Measurements from ENCODE around the gene SMU1. TPM values are rescaled to one million over a fixed set of nuclear protein-coding genes. Genes with fewer than 3 reads are reported as not detected.

Gene SMU1
- total RNA-seq, 1 experiment from 2014 or later = 23.6 TPM

DNA sequence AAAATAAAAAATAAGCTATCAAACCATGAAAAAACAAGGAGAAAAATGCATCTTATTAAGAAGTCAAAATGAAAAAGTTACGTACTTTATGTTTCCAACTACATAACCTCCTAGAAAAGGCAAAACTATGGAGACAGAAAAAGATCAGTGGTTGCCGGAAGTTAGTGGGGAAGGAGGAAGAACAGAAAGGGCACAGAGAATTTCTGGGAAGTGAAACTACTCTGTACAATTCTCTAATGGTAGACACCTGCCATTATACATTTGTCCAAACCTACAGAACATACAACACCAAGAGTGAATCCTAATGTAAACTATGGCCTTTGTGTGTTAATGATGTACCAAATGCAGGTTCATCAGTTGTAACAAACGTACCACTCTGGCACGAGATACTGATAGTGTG is 25.3 kb downstream of the SMU1 start:
- intact Hi-C loops (cut with micrococcal nuclease; ENCODE audit: unreplicated experiment) = no loop called here
- Histone ChIP-seq H3K4me1 (no peaks in the 10 kb centered on the region), H3K4me3 (ENCODE audit: low read depth, low read length) (no peak overlapping the region), H3K9me3 (no peaks in the 10 kb centered on the region), H3K36me3 (ENCODE audit: control insufficient read depth, insufficient read depth, low read length) (peaks cover 4% of the 10 kb centered on the region), H3K27me3 (replicated peaks; ENCODE audit: control insufficient read depth, insufficient read depth, low read length) (no peaks in the 10 kb centered on the region)
- Mint-ChIP-seq H3K27me3 (ENCODE audit: insufficient read depth, unreplicated experiment) (no peaks in the 10 kb centered on the region), H3K9me3 (ENCODE audit: unreplicated experiment) (no peaks in the 10 kb centered on the region), H3K36me3 (ENCODE audit: insufficient read depth, unreplicated experiment) (peaks cover 53% of the 10 kb centered on the region), H3K27ac (ENCODE audit: unreplicated experiment) (no peak overlapping the region), H3K4me1 (ENCODE audit: low read depth, unreplicated experiment) (no peaks in the 10 kb centered on the region), H3K4me3 (ENCODE audit: unreplicated experiment) (no peak overlapping the region)
- CTCF ChIA-PET = no interaction called here
- POLR2A ChIA-PET = no interaction called here
- no peak for TF ChIP-seq CTCF (IDR thresholded peaks at IDR 0.05; ENCODE audit: insufficient read depth in 1 of 2, low read depth in 1 of 2, low read length in 1 of 2, severe bottlenecking in 1 of 2, unreplicated experiment in 1 of 2)
- no peak for DNase-seq
- BruUV-seq (replicated peaks) = no TSS peak

GRCh38 chr9:33049680-33050361 is 26.7 kb downstream of the SMU1 start:
- Mint-ChIP-seq H3K27ac (ENCODE audit: unreplicated experiment) (no peak overlapping the region), H3K4me1 (ENCODE audit: low read depth, unreplicated experiment) (no peaks in the 10 kb centered on the region), H3K9me3 (ENCODE audit: unreplicated experiment) (no peaks in the 10 kb centered on the region), H3K4me3 (ENCODE audit: unreplicated experiment) (no peak overlapping the region), H3K27me3 (ENCODE audit: insufficient read depth, unreplicated experiment) (no peaks in the 10 kb centered on the region), H3K36me3 (ENCODE audit: insufficient read depth, unreplicated experiment) (peaks cover 63% of the 10 kb centered on the region)
- no peaks in the 10 kb centered on the region for H3K27me3 ChIP-seq (replicated peaks; ENCODE audit: control insufficient read depth, insufficient read depth, low read length)
- H3K36me3 ChIP-seq (ENCODE audit: control insufficient read depth, insufficient read depth, low read length) = peaks cover 4% of the 10 kb centered on the region
- no peaks in the 10 kb centered on the region for H3K9me3 ChIP-seq
- TF ChIP-seq CTCF (IDR thresholded peaks at IDR 0.05; ENCODE audit: insufficient read depth in 1 of 2, low read depth in 1 of 2, low read length in 1 of 2, severe bottlenecking in 1 of 2, unreplicated experiment in 1 of 2) = no peak
- no peaks in the 10 kb centered on the region for H3K4me1 ChIP-seq
- CTCF ChIA-PET = interaction anchor here (0.6 kb wide), 2 partner anchors 243 to 332 kb away, joined by 4 to 8 read pairs; no protein-coding TSS in a partner anchor
- intact Hi-C loops (cut with micrococcal nuclease; ENCODE audit: unreplicated experiment) = no loop called here
- DNase-seq = no peak
- no TSS peak for BruUV-seq (replicated peaks)
- H3K4me3 ChIP-seq (ENCODE audit: low read depth, low read length) = no peak overlapping the region
- POLR2A ChIA-PET = no interaction called here

GRCh38 chr9:33048054-33048465 is 28.4 kb downstream of the SMU1 start:
- no peak overlapping the region for H3K4me3 ChIP-seq (ENCODE audit: low read depth, low read length)
- CTCF ChIA-PET = no interaction called here
- intact Hi-C loops (cut with micrococcal nuclease; ENCODE audit: unreplicated experiment) = no loop called here
- Mint-ChIP-seq H3K4me3 (ENCODE audit: unreplicated experiment) (no peak overlapping the region), H3K27ac (ENCODE audit: unreplicated experiment) (no peak overlapping the region), H3K9me3 (ENCODE audit: unreplicated experiment) (no peaks in the 10 kb centered on the region), H3K27me3 (ENCODE audit: insufficient read depth, unreplicated experiment) (no peaks in the 10 kb centered on the region), H3K4me1 (ENCODE audit: low read depth, unreplicated experiment) (no peaks in the 10 kb centered on the region), H3K36me3 (ENCODE audit: insufficient read depth, unreplicated experiment) (peaks cover 67% of the 10 kb centered on the region)
- no peak for TF ChIP-seq CTCF (IDR thresholded peaks at IDR 0.05; ENCODE audit: insufficient read depth in 1 of 2, low read depth in 1 of 2, low read length in 1 of 2, severe bottlenecking in 1 of 2, unreplicated experiment in 1 of 2)
- BruUV-seq (replicated peaks) = no TSS peak
- DNase-seq = no peak
- POLR2A ChIA-PET = no interaction called here
- no peaks in the 10 kb centered on the region for H3K27me3 ChIP-seq (replicated peaks; ENCODE audit: control insufficient read depth, insufficient read depth, low read length)
- no peaks in the 10 kb centered on the region for H3K9me3 ChIP-seq
- H3K4me1 ChIP-seq = peaks cover 4% of the 10 kb centered on the region; the same call in 1 of the 2 replicates
- no peaks in the 10 kb centered on the region for H3K36me3 ChIP-seq (ENCODE audit: control insufficient read depth, insufficient read depth, low read length)
